HG03066 (cell line): Measurements from ENCODE around the gene SCAI.
A peak's percentile ranks its signal among the peaks of the same experiment; 100 is the strongest.
"Not testable (repeated sequence)": the region's sequence is repeated elsewhere in the genome, so short reads cannot be mapped to it uniquely, and the experiment has no call there.

Experiments
- ATAC-seq: cut with Tn5 transposase; IDR thresholded peaks from one replicate; pipeline ENCODE4 v1.9.1; 2021; ENCODE audit warnings: low read depth; ENCODE audit not compliant: unreplicated experiment

Gene SCAI

GRCh38 chr9:125143377-125144090, at the start of gene SCAI:
Gene SCAI, minus strand, starts transcription at chr9:125143528. Its CDS starts 91 bp downstream, at chr9:125143437.
- peak; percentile 99 for ATAC-seq

- no peak for ATAC-seq
Measured at GRCh38 chr9:125190361-125190801, 47.1 kb upstream of the SCAI start.

GRCh38 chr9:125189361-125190289, 46.3 kb upstream of the SCAI start, which contains the start of gene PPP6C:
Gene PPP6C, minus strand, starts transcription at chr9:125189803. Its CDS starts 85 bp downstream, at chr9:125189718.
- ATAC-seq, result peak; percentile 97

- ATAC-seq, result peak; percentile 27
Measured at GRCh38 chr9:125189011-125189360, 45.7 kb upstream of the SCAI start.

- ATAC-seq, result no peak
Measured at GRCh38 chr9:125183561-125183960, 40.2 kb upstream of the SCAI start.

GRCh38 chr9:125183054-125183453, 39.7 kb upstream of the SCAI start:
- ATAC-seq, result no peak

- not testable (repeated sequence) for ATAC-seq
Measured at GRCh38 chr9:125181756-125182155, 38.4 kb upstream of the SCAI start.

GRCh38 chr9:125180876-125181275, 37.5 kb upstream of the SCAI start:
- ATAC-seq, result no peak

GRCh38 chr9:125179776-125180175, 36.4 kb upstream of the SCAI start:
- not testable (repeated sequence) for ATAC-seq

GRCh38 chr9:125177888-125178287, 34.6 kb upstream of the SCAI start:
- no peak for ATAC-seq

- no peak for ATAC-seq
Measured at GRCh38 chr9:125176636-125177035, 33.3 kb upstream of the SCAI start.

- ATAC-seq, result no peak
Measured at GRCh38 chr9:125172031-125172755, 28.9 kb upstream of the SCAI start.

- no peak for ATAC-seq
Measured at GRCh38 chr9:125169895-125170294, 26.6 kb upstream of the SCAI start.

- no peak for ATAC-seq
Measured at GRCh38 chr9:125166762-125167161, 23.4 kb upstream of the SCAI start.

GRCh38 chr9:125162891-125163290, 19.6 kb upstream of the SCAI start:
- ATAC-seq, result not testable (repeated sequence)

GRCh38 chr9:125161284-125161918, 18.1 kb upstream of the SCAI start:
- ATAC-seq, result no peak

- ATAC-seq, result no peak
Measured at GRCh38 chr9:125160750-125161149, 17.4 kb upstream of the SCAI start.

- ATAC-seq, result no peak
Measured at GRCh38 chr9:125156551-125156950, 13.2 kb upstream of the SCAI start.

- no peak for ATAC-seq
Measured at GRCh38 chr9:125153712-125154367, 10.5 kb upstream of the SCAI start.

GRCh38 chr9:125151730-125152129, 8.4 kb upstream of the SCAI start:
- no peak for ATAC-seq
